HepG2 (cell line): ENCODE measurements around the gene IPO13. TPM values are rescaled to one million over a fixed set of nuclear protein-coding genes. Genes with fewer than 3 reads are reported as not detected.

Source experiments
- BCL6 ChIP-seq: IDR thresholded peaks from 2 replicates; pipeline ENCODE4 v1.6.1; 2016; ENCODE audit warnings: missing genetic modification reagents, missing compliant biosample characterization
- CENPT ChIP-seq: sonication (generic); formaldehyde crosslinking; IDR thresholded peaks from 2 replicates; pipeline ENCODE4 v1.8.0; 2022; ENCODE audit warnings: low read depth, mild to moderate bottlenecking, moderate library complexity, missing genetic modification reagents
- FOXP1 ChIP-seq, 2 experiments: fragments of 450-650 bp in 1 of 2; IDR thresholded peaks; 2 replicates each; pipeline ENCODE4 v1.6.1; 2017 to 2018; ENCODE audit warnings: antibody characterized with exemption in 1 of 2
- GTF3A ChIP-seq: sonication (generic); formaldehyde crosslinking; conservative IDR thresholded peaks from 2 replicates; pipeline ENCODE4 v1.4.0; 2020; ENCODE audit warnings: mild to moderate bottlenecking, missing genetic modification reagents
- HMGXB3 ChIP-seq: sonication (generic); formaldehyde crosslinking; IDR thresholded peaks from 2 replicates; pipeline ENCODE4 v1.4.0; 2020; ENCODE audit warnings: missing genetic modification reagents, borderline replicate concordance
- HNRNPL ChIP-seq: fragments of 200-400 bp; formaldehyde crosslinking; IDR thresholded peaks from 2 replicates; pipeline ENCODE4 v1.6.1; 2017; ENCODE audit warnings: mild to moderate bottlenecking, low read depth, low read length
- MYC ChIP-seq: sonication (generic); formaldehyde crosslinking; IDR thresholded peaks from 2 replicates; pipeline ENCODE4 v1.9.0; 2021; ENCODE audit warnings: missing genetic modification reagents, borderline replicate concordance
- ZMAT5 ChIP-seq: sonication (generic); formaldehyde crosslinking; IDR thresholded peaks from 2 replicates; pipeline ENCODE4 v1.5.0; 2020; ENCODE audit warnings: mild to moderate bottlenecking, low read depth, missing genetic modification reagents, borderline replicate concordance
- ZNF281 ChIP-seq: sonication (generic); formaldehyde crosslinking; IDR thresholded peaks from 2 replicates; pipeline ENCODE4 v1.4.0; 2020; ENCODE audit warnings: missing genetic modification reagents, borderline replicate concordance
- ZNF563 ChIP-seq: sonication (generic); formaldehyde crosslinking; IDR thresholded peaks from 2 replicates; pipeline ENCODE4 v1.8.0; 2022; ENCODE audit warnings: mild to moderate bottlenecking, moderate library complexity, missing genetic modification reagents
- ZNF746 ChIP-seq: sonication (generic); formaldehyde crosslinking; IDR thresholded peaks from 2 replicates; pipeline ENCODE4 v1.8.0; 2022; ENCODE audit warnings: mild to moderate bottlenecking, missing genetic modification reagents
- ZUFSP ChIP-seq: sonication (generic); formaldehyde crosslinking; IDR thresholded peaks from 2 replicates; pipeline ENCODE4 v1.9.0; 2021; ENCODE audit warnings: missing genetic modification reagents, mild to moderate bottlenecking, borderline replicate concordance
- polyA plus RNA-seq, 8 experiments: library from polyadenylated mRNA; depleted of rRNA in 3 of 8; stranded (reverse) in 7 of 8; unstranded in 1 of 8; fragments of >200 nt; fragmentation: Illumina TruSeq in 4 of 8; extraction: Trizol in 4 of 8; gene quantifications; 2 replicates each; pipeline versions ENCODE4 v1.2.1 to v1.2.3, GENCODE V29; 2011 to 2016; ENCODE audit warnings: low read depth in 4 of 8, missing spikeins in 1 of 8, mixed read lengths in 1 of 8; ENCODE audit not compliant: insufficient read depth in 1 of 8
- total RNA-seq, 5 experiments: library from RNA; depleted of rRNA; stranded (reverse); fragments of >200 nt; fragmentation: Illumina TruSeq; extraction: Trizol; gene quantifications; 2 replicates each; pipeline ENCODE4 v1.2.3, GENCODE V29; 2016; ENCODE audit warnings: low read depth in 1 of 5
- TF ChIP-seq, protein P1 (sequence below): sonication (generic); formaldehyde crosslinking; IDR thresholded peaks from 2 replicates; pipeline ENCODE4 v1.5.0; 2020; ENCODE audit warnings: mild to moderate bottlenecking, missing genetic modification reagents

The IPO13 gene
- total and polyA plus RNA-seq, 2 of the 13 experiments (the other 11 are each of a cell fraction or from before 2014, with no cell fraction given) = 12.9 to 15.6 TPM

- TF ChIP-seq ZNF281 (CRISPR knock-in tag) (no peak), MYC (CRISPR knock-in tag) (no peak), ZMAT5 (no peak), GTF3A (CRISPR knock-in tag) (0 out of 2 replicates have a peak, but pooled peaks have one; percentile 31), FOXP1 (IDR thresholded peaks at IDR 0.05) (no peak), FOXP1 (CRISPR knock-in tag; IDR thresholded peaks at IDR 0.05) (no peak), ZUFSP (CRISPR knock-in tag) (no peak), HMGXB3 (CRISPR knock-in tag) (no peak), ZNF746 (CRISPR knock-in tag) (no peak), CENPT (CRISPR knock-in tag) (no peak), ZNF563 (no peak), HNRNPL (no peak), BCL6 (CRISPR knock-in tag) (no peak)
- TF ChIP-seq, protein P1, sequence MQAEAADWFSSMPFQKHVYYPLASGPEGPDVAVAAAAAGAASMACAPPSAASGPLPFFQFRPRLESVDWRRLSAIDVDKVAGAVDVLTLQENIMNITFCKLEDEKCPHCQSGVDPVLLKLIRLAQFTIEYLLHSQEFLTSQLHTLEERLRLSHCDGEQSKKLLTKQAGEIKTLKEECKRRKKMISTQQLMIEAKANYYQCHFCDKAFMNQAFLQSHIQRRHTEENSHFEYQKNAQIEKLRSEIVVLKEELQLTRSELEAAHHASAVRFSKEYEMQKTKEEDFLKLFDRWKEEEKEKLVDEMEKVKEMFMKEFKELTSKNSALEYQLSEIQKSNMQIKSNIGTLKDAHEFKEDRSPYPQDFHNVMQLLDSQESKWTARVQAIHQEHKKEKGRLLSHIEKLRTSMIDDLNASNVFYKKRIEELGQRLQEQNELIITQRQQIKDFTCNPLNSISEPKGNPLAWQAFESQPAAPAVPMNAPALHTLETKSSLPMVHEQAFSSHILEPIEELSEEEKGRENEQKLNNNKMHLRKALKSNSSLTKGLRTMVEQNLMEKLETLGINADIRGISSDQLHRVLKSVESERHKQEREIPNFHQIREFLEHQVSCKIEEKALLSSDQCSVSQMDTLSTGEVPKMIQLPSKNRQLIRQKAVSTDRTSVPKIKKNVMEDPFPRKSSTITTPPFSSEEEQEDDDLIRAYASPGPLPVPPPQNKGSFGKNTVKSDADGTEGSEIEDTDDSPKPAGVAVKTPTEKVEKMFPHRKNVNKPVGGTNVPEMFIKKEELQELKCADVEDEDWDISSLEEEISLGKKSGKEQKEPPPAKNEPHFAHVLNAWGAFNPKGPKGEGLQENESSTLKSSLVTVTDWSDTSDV (CRISPR knock-in tag) = no peak
These were observed 33.7 kb downstream of the IPO13 start (continued) for GRCh38 chr1:43980255-43981134.
